ENCODE measurements around the gene NDUFA12. TPM values are rescaled to one million over a fixed set of nuclear protein-coding genes. Genes with fewer than 3 reads are reported as not detected.

NDUFA12 gene
- total and polyA plus RNA-seq, 12 donors, result 254 to 710 (median 341) TPM

DNA sequence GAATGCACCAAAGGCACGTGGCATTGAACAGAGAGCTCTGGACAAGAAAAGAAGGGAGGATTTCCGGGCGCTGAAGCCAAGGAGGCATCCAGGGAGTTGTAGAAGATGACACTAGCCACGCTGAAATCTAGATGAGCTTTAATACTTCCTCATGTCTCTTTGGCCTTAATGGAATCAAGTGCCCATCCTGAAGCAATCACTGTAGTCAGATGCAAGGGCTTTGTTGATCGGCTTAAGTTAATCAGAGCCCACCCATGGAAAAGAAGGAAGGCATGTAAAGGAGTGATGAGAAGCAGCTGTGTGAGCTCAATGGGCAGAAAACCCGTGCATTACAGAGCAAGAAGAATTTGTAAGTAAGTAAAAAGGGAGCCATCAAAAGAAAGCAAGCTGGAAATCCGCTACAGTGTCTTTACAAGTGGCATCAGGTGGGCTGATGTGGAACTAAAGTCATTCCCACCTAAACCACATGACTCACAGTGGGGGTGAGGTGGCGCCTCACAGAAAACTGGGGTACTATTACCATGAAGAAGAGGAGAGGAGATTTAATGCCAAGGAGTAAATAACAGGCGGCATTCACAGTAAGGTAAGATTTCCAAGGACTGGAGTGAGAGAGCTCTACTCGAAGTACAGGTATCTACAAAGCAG lies 48.4 kb downstream of the NDUFA12 start:
- DNase-seq (no peak), ATAC-seq (no peak)
- Histone ChIP-seq H3K4me1 (peaks cover 0 to 13% (median 0%) of the 10 kb centered on the region in 9 donors), H3K4me3 (no peak overlapping the region), H3K27me3 (no peaks in the 10 kb centered on the region), H3K9me3 (no peaks in the 10 kb centered on the region), H3K36me3 (no peaks in the 10 kb centered on the region), H3K27ac (no peak overlapping the region)
- 84 to 88% methylated on average over 10 of the region's 10 CpGs for WGBS, 2 donors
- intact Hi-C loops (cut with DNase I), result no loop called here
- TF ChIP-seq, protein P1, sequence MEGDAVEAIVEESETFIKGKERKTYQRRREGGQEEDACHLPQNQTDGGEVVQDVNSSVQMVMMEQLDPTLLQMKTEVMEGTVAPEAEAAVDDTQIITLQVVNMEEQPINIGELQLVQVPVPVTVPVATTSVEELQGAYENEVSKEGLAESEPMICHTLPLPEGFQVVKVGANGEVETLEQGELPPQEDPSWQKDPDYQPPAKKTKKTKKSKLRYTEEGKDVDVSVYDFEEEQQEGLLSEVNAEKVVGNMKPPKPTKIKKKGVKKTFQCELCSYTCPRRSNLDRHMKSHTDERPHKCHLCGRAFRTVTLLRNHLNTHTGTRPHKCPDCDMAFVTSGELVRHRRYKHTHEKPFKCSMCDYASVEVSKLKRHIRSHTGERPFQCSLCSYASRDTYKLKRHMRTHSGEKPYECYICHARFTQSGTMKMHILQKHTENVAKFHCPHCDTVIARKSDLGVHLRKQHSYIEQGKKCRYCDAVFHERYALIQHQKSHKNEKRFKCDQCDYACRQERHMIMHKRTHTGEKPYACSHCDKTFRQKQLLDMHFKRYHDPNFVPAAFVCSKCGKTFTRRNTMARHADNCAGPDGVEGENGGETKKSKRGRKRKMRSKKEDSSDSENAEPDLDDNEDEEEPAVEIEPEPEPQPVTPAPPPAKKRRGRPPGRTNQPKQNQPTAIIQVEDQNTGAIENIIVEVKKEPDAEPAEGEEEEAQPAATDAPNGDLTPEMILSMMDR (IDR thresholded peaks at IDR 0.05), result no peak

DNA sequence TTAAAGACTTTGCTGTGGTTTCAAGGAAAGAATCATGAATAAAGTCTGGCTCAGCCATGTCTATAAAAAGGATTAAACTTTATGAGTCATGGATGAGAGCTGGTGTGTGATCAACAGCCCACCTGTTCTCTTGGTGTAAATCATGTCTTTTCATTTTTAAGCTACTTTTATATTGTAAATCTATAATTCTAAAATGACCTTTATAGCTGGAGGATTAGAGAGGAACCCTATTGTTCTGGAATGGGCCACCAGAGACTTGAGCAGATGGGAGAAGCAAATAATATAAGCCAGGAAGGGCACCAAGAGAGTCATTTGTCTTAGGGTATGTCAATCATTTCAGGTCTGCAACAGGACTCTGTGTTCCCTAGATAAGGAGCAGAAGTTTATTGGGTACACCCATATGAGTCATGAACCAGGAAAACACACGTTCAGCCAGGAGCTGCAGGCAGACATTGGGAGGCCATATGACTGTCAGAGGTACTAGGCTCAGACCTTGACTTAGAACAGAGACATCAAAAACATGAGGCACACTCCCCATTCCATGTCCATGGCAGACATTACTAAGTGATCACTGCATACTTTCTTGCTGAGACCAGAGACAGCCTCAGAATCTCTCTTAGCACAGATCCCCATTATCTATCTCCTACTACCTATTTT lies 49.3 kb downstream of the NDUFA12 start:
- Histone ChIP-seq H3K36me3 (no peaks in the 10 kb centered on the region), H3K27ac (peak overlapping the region in 1 of 10 donors; percentile 44), H3K9me3 (no peaks in the 10 kb centered on the region), H3K4me3 (no peak overlapping the region), H3K27me3 (no peaks in the 10 kb centered on the region), H3K4me1 (peaks cover 0 to 13% (median 0%) of the 10 kb centered on the region in 9 donors)
- WGBS, 2 donors, result 8 to 27% methylated on average over 1 of the region's 1 CpG
- DNase-seq (no peak), ATAC-seq (peak in 7 of 8 donors; percentile 47 to 94 (median 89))
- TF ChIP-seq, protein P1 (IDR thresholded peaks at IDR 0.05), result no peak
- intact Hi-C loops (cut with DNase I), result no loop called here

DNA sequence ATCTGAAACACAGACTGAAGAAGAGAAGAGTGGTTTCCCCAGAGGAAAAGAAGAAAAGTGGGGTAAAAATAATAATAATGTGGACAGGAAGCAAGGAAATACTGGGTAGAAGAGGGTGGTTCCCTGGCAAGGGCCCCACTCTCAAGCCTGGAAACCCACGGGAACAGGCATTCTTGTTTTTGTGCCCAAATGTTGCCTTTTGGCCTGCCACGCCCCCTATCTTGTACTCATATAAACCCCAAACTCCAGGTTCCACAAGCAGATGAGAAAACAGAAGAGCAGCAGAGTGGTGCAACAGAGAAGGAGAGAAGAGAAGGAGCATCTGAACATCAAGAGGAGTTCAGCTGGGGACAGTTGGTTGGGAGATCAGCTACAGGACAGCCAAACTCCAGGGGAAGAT lies 51.2 kb downstream of the NDUFA12 start:
- Histone ChIP-seq H3K27me3 (no peaks in the 10 kb centered on the region), H3K27ac (no peak overlapping the region), H3K36me3 (no peaks in the 10 kb centered on the region), H3K9me3 (no peaks in the 10 kb centered on the region), H3K4me3 (no peak overlapping the region), H3K4me1 (peaks cover 0 to 13% (median 0%) of the 10 kb centered on the region in 9 donors)
- 63 to 76% methylated on average over 2 of the region's 2 CpGs for WGBS, 2 donors
- intact Hi-C loops (cut with DNase I), result no loop called here
- DNase-seq (no peak), ATAC-seq (no peak)
- TF ChIP-seq, protein P1 (IDR thresholded peaks at IDR 0.05), result no peak

- Histone ChIP-seq H3K36me3 (no peaks in the 10 kb centered on the region), H3K4me3 (no peak overlapping the region), H3K27me3 (no peaks in the 10 kb centered on the region), H3K27ac (no peak overlapping the region), H3K4me1 (peaks cover 0 to 13% (median 0%) of the 10 kb centered on the region in 9 donors), H3K9me3 (no peaks in the 10 kb centered on the region)
- 45 to 60% methylated on average over 7 of the region's 7 CpGs for WGBS, 2 donors
- intact Hi-C loops (cut with DNase I), result no loop called here
- ATAC-seq (peak in 1 of 8 donors; percentile 45), DNase-seq (no peak)
- TF ChIP-seq, protein P1 (IDR thresholded peaks at IDR 0.05), result no peak
These were observed 52.2 kb downstream of the NDUFA12 start for GRCh38 chr12:94951071-94951934.

All from heart right ventricle (tissue), 16 donors.